SK-N-SH (cell line): Measurements from ENCODE around the gene UTP3.
"Not testable (repeated sequence)": the region's sequence is repeated elsewhere in the genome, so short reads cannot be mapped to it uniquely, and the experiment has no call there.

Experiments used
- EP300 ChIP-seq, 2 experiments: IDR thresholded peaks; 2 replicates each; pipeline versions ENCODE4 v1.4.0 to v1.6.1; 2012; ENCODE audit warnings: borderline replicate concordance in 1 of 2, low read depth in 1 of 2, low read length in 1 of 2
- EZH2phosphoT487 ChIP-seq: fragments of 200-600 bp; sonication (generic); IDR thresholded peaks from 2 replicates; pipeline ENCODE4 v1.6.1; 2017; ENCODE audit warnings: low read depth, mixed run types, mild to moderate bottlenecking, antibody characterized with exemption, moderate library complexity, borderline replicate concordance
- GABPA ChIP-seq: IDR thresholded peaks from 2 replicates; pipeline ENCODE4 v1.4.0; 2012; ENCODE audit warnings: low read depth, mild to moderate bottlenecking
- MEF2A ChIP-seq: IDR thresholded peaks from 2 replicates; pipeline ENCODE4 v1.4.0; 2012; ENCODE audit warnings: low read depth, borderline replicate concordance
- NFIC ChIP-seq: IDR thresholded peaks from 2 replicates; pipeline ENCODE4 v1.4.0; 2012; ENCODE audit warnings: borderline replicate concordance
- NRF1 ChIP-seq: IDR thresholded peaks from 2 replicates; pipeline ENCODE4 v1.6.1; 2012; ENCODE audit warnings: low read depth, mild to moderate bottlenecking, low read length
- POLR2AphosphoS5 ChIP-seq: IDR thresholded peaks from 2 replicates; pipeline ENCODE4 v1.6.1; 2012; ENCODE audit warnings: low read depth, low read length
- RCOR1 ChIP-seq: fragments of 150-350 bp; IDR thresholded peaks from 2 replicates; pipeline ENCODE4 v1.6.1; 2017; ENCODE audit warnings: antibody characterized with exemption, low read length
- SIN3A ChIP-seq: IDR thresholded peaks from 2 replicates; pipeline ENCODE4 v1.6.1; 2012; ENCODE audit warnings: low read depth, mild to moderate bottlenecking, low read length, moderate library complexity, borderline replicate concordance
- SMC3 ChIP-seq: IDR thresholded peaks from 2 replicates; pipeline ENCODE4 v1.6.1; 2012; ENCODE audit warnings: low read depth, low read length, improper control_type of control experiment
- TEAD4 ChIP-seq: IDR thresholded peaks from 2 replicates; pipeline ENCODE4 v1.4.0; 2012; ENCODE audit warnings: mild to moderate bottlenecking, borderline replicate concordance; ENCODE audit not compliant: insufficient read depth
- TF ChIP-seq, protein P1 (sequence below): fragments of 200-600 bp; sonication (generic); IDR thresholded peaks from 2 replicates; pipeline ENCODE4 v1.6.1; 2017; ENCODE audit warnings: antibody characterized with exemption, mild to moderate bottlenecking, moderate library complexity
- TF ChIP-seq, protein P2 (sequence below): fragments of 150-350 bp; IDR thresholded peaks from 2 replicates; pipeline ENCODE4 v1.6.1; 2017; ENCODE audit warnings: antibody characterized with exemption, low read length, low read depth, borderline replicate concordance
- TF ChIP-seq, protein P3 (sequence below): IDR thresholded peaks from 2 replicates; pipeline ENCODE4 v1.4.0; 2012; ENCODE audit warnings: low read depth, borderline replicate concordance

DNA sequence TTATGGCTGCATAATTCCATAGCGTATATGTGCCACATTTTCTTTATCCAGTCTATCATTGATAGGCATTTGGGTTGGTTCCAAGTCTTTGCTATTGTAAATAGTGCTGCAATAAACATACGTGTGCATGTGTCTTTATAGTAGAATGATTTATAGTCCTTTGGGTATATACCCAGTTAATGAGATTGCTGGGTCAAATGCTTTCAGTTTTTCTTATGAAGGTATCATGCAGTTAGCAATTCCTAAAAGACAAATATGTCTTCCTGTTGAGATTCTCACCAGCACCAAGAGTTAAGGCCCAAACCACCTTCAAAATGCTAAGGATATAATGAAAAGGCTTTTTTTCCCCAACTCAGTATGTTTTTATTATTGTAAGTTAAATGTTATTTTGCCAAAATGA, 14.3 kb downstream of the UTP3 start:
- TF ChIP-seq, protein P1, sequence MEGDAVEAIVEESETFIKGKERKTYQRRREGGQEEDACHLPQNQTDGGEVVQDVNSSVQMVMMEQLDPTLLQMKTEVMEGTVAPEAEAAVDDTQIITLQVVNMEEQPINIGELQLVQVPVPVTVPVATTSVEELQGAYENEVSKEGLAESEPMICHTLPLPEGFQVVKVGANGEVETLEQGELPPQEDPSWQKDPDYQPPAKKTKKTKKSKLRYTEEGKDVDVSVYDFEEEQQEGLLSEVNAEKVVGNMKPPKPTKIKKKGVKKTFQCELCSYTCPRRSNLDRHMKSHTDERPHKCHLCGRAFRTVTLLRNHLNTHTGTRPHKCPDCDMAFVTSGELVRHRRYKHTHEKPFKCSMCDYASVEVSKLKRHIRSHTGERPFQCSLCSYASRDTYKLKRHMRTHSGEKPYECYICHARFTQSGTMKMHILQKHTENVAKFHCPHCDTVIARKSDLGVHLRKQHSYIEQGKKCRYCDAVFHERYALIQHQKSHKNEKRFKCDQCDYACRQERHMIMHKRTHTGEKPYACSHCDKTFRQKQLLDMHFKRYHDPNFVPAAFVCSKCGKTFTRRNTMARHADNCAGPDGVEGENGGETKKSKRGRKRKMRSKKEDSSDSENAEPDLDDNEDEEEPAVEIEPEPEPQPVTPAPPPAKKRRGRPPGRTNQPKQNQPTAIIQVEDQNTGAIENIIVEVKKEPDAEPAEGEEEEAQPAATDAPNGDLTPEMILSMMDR, result not testable (repeated sequence)
- TF ChIP-seq GABPA; EZH2phosphoT487; RCOR1; MEF2A; NFIC; POLR2AphosphoS5; SMC3; EP300 (IDR thresholded peaks at IDR 0.05; ENCODE audit: borderline replicate concordance in 1 of 2, low read depth in 1 of 2, low read length in 1 of 2); NRF1; SIN3A; TEAD4: not testable (repeated sequence)
- TF ChIP-seq, protein P2, sequence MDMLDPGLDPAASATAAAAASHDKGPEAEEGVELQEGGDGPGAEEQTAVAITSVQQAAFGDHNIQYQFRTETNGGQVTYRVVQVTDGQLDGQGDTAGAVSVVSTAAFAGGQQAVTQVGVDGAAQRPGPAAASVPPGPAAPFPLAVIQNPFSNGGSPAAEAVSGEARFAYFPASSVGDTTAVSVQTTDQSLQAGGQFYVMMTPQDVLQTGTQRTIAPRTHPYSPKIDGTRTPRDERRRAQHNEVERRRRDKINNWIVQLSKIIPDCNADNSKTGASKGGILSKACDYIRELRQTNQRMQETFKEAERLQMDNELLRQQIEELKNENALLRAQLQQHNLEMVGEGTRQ, result not testable (repeated sequence)
- TF ChIP-seq, protein P3, sequence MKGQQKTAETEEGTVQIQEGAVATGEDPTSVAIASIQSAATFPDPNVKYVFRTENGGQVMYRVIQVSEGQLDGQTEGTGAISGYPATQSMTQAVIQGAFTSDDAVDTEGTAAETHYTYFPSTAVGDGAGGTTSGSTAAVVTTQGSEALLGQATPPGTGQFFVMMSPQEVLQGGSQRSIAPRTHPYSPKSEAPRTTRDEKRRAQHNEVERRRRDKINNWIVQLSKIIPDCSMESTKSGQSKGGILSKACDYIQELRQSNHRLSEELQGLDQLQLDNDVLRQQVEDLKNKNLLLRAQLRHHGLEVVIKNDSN, result not testable (repeated sequence)
